SK-N-MC (cell line): ENCODE measurements around the gene CEP126.

ENCODE experiments used
- EZH2 ChIP-seq: fragments of 200-600 bp; sonication (generic); IDR thresholded peaks from one replicate; pipeline ENCODE4 v1.6.1; 2017; ENCODE audit warnings: antibody characterized with exemption
- POLR2AphosphoS5 ChIP-seq: IDR thresholded peaks from 2 replicates; pipeline ENCODE4 v1.6.1; 2012; ENCODE audit warnings: mild to moderate bottlenecking, low read depth, low read length, borderline replicate concordance

GRCh38 chr11:101955701-101956100 is 40.9 kb downstream of the CEP126 start:
- TF ChIP-seq POLR2AphosphoS5 (no peak), EZH2 (no peak)
